Large intestine (tissue), 3 donors: ENCODE results near the gene SDK2. TPM values are rescaled to one million over a fixed set of nuclear protein-coding genes. Genes with fewer than 3 reads are reported as not detected.

Experiments used
- DNase-seq, 2 donors: peaks; one replicate each; pipeline versions ENCODE4 v3.0.0 to v3.0.0-alpha.2; 2013
- H3K27ac ChIP-seq: one replicate; pipeline ENCODE4 v1.5.1; 2013; ENCODE audit warnings: low read length
- H3K27me3 ChIP-seq: 2 replicates; pipeline ENCODE4 v1.6.1; 2013; ENCODE audit warnings: low read length; ENCODE audit not compliant: control insufficient read depth, insufficient read depth
- H3K36me3 ChIP-seq: 2 replicates; pipeline ENCODE4 v1.6.1; 2013; ENCODE audit warnings: low read length; ENCODE audit not compliant: control insufficient read depth, insufficient read depth
- H3K4me1 ChIP-seq: one replicate; pipeline ENCODE4 v1.6.1; 2013; ENCODE audit warnings: low read length; ENCODE audit not compliant: control insufficient read depth, insufficient read depth
- H3K4me3 ChIP-seq: one replicate; pipeline ENCODE4 v1.5.1; 2013; ENCODE audit warnings: low read length
- H3K9me3 ChIP-seq: one replicate; pipeline ENCODE4 v1.6.1; 2013; ENCODE audit warnings: mild to moderate bottlenecking, low read depth, low read length, moderate library complexity; ENCODE audit not compliant: control insufficient read depth
- WGBS: methylation state at CpG from one replicate; pipeline ENCODE4 v1.1.5; 2013; ENCODE audit warnings: low lambda C conversion rate; ENCODE audit not compliant: insufficient coverage; 5-methylcytosine and 5-hydroxymethylcytosine counted together
- polyA plus RNA-seq: library from polyadenylated mRNA; unstranded; fragments of 120-200 nt; gene quantifications from one replicate; pipeline ENCODE4 v1.2.1, GENCODE V29; 2013

Gene SDK2
- polyA plus RNA-seq, 1 donor = 0.94 TPM

DNA sequence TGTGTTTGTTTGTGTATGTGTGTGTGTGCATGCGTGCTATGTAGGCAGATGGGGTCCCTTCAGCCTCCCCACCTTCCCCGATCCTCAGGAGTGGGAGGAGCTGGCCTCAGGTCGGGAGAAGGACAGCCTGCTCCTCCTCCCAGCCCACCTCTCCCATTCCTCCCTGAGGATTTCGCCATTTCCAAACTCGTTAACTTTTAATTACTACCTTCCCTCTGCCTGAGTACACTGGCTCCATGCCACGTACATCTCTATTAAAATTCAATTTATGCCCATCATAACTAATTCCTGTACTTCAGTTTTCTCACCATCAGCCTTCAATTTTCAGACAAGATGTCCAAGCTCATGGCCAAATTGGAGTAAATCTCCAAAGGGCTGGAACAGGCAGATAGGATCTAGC is 148.6 kb downstream of the SDK2 start:
- Histone ChIP-seq H3K27me3 (peaks cover 17% of the 10 kb centered on the region), H3K4me3 (no peak overlapping the region), H3K36me3 (no peaks in the 10 kb centered on the region), H3K27ac (no peak overlapping the region), H3K4me1 (no peaks in the 10 kb centered on the region), H3K9me3 (no peaks in the 10 kb centered on the region)
- no peak for DNase-seq
- 60% methylated on average over 1 of the region's 6 CpGs for WGBS

DNA sequence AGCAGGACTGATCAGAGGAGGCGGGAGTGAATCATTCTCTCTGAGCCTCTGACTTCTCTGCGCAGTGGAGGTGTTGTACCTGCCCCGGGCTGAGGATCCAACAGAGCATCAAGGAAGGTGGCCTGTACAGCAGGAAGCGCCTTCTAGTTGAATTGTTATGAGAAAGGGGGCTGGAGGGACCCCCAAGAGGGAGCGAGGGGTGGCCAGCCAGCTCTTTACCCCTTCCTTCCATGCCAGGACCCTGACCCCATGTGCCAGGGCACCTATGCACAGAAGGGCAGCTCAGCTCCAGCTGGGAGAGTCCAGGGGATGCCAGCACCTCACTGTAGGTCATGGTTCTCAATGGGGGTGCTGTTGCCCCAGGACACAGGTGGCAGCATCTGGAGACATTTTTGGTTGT is 149.3 kb downstream of the SDK2 start:
- peaks cover 17% of the 10 kb centered on the region for H3K27me3 ChIP-seq
- WGBS = no CpG with 5 or more reads among the region's 5 CpGs
- no peaks in the 10 kb centered on the region for H3K36me3 ChIP-seq
- no peak for DNase-seq
- no peaks in the 10 kb centered on the region for H3K9me3 ChIP-seq
- H3K27ac ChIP-seq = no peak overlapping the region
- H3K4me3 ChIP-seq = no peak overlapping the region
- no peaks in the 10 kb centered on the region for H3K4me1 ChIP-seq

DNA sequence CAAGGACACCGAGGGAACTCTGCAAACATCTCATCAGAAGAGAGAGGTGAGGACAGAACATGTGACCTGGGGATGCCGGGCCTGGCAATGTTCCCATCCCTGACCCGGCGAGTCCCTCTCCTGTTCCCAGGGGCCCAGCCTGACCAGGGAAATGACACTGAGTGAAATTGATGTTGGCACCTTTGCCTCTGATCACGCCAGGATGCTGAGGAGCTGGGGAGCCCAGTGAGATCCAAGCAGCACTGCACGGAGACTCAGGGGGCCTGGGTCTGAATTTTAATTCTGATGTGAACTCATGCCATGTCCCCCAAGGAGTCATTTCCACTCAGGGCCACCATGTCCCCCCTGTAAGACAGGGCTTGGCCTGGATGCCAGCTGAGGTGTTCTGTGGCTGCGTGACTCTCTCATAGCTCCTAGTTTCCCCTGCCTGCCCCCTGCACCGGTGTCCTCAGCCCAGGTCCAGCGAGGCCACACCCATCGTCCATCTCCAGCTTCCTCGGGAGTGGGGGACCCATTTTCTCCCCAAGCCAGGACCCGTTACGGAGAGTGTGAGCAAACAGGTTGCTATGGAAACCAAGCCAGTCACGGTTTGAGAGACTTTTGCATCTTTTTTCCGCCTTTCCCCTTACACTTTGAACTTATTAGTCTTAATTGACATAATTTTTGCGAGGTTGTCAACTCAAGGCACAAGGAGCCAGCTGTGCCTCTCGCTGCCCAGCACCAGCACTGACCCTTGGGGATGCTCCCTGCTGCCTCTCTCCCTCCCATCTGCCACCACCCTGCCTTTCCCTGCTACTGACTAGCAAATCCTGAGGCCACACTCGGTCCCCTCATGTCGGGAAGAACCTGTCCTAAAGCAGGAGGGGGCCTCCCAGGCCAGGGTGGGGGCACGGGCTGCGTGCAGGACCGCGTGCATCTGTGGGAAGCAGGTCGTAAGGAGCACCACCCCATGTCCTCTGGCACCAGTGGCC is 150.0 kb downstream of the SDK2 start:
- no peaks in the 10 kb centered on the region for H3K4me1 ChIP-seq
- DNase-seq = no peak
- H3K4me3 ChIP-seq = no peak overlapping the region
- H3K9me3 ChIP-seq = no peaks in the 10 kb centered on the region
- H3K36me3 ChIP-seq = no peaks in the 10 kb centered on the region
- no CpG with 5 or more reads among the region's 24 CpGs for WGBS
- peaks cover 17% of the 10 kb centered on the region for H3K27me3 ChIP-seq
- H3K27ac ChIP-seq = no peak overlapping the region

- Histone ChIP-seq H3K27ac (no peak overlapping the region), H3K27me3 (peaks cover 17% of the 10 kb centered on the region), H3K36me3 (no peaks in the 10 kb centered on the region), H3K4me3 (no peak overlapping the region), H3K4me1 (no peaks in the 10 kb centered on the region), H3K9me3 (no peaks in the 10 kb centered on the region)
- DNase-seq = peak in 1 of 2 donors; percentile 16
- WGBS = no CpG with 5 or more reads among the region's 22 CpGs
Observed at GRCh38 chr17:73492821-73493814, 151.1 kb downstream of the SDK2 start.

DNA sequence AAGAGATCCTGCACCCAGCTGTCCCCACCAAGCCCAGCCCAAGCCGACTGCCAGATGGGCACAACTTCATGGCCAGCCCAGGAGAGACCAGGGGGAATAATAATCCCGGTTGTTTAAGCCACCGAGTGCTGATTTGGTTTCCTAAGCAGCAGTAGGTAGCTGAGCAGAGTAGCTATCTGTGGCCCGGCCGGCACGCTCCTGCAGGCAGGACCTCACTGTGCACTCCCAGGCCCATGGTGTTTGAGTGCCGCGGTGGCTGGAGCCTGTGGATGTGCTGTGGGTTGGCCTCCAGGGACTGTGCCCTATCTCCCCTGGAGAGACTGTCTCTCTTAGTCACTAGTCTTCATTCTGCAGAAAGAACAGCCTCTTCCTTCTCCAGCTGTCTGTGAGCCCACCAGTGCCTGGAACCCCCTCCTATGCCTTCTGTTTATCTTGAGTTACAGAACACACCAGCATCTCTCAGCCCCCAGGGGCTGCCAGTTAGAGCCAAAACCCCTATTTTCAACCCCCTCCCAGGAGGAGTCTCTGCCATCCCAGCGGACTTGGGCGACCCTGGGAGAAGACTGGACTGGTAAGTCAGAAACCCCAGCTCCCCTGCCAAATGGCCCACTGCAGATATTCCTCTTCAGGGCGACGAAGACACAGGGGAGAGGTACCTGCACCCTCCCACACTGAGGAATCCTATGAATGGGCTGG is 152.0 kb downstream of the SDK2 start:
- no peaks in the 10 kb centered on the region for H3K9me3 ChIP-seq
- no peaks in the 10 kb centered on the region for H3K36me3 ChIP-seq
- WGBS = no CpG with 5 or more reads among the region's 12 CpGs
- H3K27ac ChIP-seq = no peak overlapping the region
- no peaks in the 10 kb centered on the region for H3K4me1 ChIP-seq
- H3K27me3 ChIP-seq = peaks cover 17% of the 10 kb centered on the region
- DNase-seq = no peak
- H3K4me3 ChIP-seq = no peak overlapping the region

DNA sequence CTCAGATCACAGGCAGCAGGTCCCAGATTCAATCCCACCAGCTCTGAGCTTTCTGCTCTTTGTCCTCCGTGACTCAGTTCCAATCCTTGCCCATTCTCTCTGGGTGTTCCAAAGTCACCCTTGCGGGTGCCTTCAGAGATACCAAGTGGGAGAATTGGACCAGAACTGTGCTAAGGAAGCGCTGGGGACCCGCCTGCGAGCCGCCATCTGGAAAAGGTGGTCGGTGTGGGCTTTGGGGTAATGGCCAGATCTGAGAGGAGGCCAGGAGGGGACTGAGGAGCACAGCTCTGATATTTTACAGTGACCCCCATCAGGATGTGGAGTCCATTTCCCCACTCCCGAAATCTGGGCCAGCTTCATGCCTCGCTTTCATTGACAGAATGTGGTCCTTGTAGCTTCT is 152.6 kb downstream of the SDK2 start:
- Histone ChIP-seq H3K27me3 (peaks cover 17% of the 10 kb centered on the region), H3K4me1 (no peaks in the 10 kb centered on the region), H3K4me3 (no peak overlapping the region), H3K27ac (no peak overlapping the region), H3K36me3 (no peaks in the 10 kb centered on the region), H3K9me3 (no peaks in the 10 kb centered on the region)
- WGBS = no CpG with 5 or more reads among the region's 9 CpGs
- DNase-seq = no peak

GRCh38 chr17:73490851-73491250 is 153.4 kb downstream of the SDK2 start:
- H3K27me3 ChIP-seq = peaks cover 17% of the 10 kb centered on the region
- no peak for DNase-seq
- H3K9me3 ChIP-seq = no peaks in the 10 kb centered on the region
- H3K4me1 ChIP-seq = no peaks in the 10 kb centered on the region
- H3K27ac ChIP-seq = no peak overlapping the region
- 100% methylated on average over 1 of the region's 3 CpGs for WGBS
- H3K36me3 ChIP-seq = no peaks in the 10 kb centered on the region
- no peak overlapping the region for H3K4me3 ChIP-seq

DNA sequence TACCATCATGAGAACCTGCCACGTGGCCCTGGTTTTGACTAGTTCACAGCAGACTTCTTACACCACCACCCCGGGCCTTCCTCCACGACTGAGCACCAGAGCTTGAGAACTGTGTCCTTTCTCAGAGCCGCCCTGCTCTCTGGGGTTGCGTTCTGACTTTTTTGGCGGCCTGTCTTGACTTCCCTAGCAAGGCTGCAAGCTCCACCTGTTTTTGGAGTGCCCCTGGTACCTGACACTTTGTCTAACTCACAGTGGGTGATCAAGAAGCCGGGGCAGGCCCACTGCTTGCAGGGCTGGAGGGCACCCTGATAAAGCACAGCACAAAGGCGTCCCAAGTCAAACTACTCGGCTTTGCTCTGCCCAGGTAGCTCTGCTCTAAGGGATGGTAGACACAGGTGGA is 154.3 kb downstream of the SDK2 start:
- H3K9me3 ChIP-seq = no peaks in the 10 kb centered on the region
- H3K4me3 ChIP-seq = no peak overlapping the region
- WGBS = no CpG with 5 or more reads among the region's 9 CpGs
- H3K27me3 ChIP-seq = peaks cover 12% of the 10 kb centered on the region
- DNase-seq = no peak
- no peaks in the 10 kb centered on the region for H3K36me3 ChIP-seq
- H3K27ac ChIP-seq = no peak overlapping the region
- no peaks in the 10 kb centered on the region for H3K4me1 ChIP-seq

DNA sequence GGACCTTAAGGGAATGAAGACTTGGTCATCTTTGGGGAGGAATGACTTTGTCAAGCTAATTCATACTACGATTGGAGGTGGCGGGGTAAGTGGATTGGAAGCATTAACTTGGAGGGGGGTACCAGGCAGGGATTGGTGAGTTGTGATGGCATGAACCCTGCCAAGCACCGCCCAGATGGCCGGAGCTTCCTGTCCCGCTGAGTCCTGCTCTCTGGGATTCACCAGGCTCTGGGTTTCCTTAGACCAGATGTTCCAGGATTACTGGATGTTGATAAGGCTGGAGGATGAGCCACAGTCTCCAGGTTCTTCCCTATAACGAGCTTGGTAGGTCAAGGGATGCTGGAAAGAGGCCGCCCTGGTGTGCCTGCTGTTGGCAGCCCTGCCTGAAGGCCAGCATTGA is 154.9 kb downstream of the SDK2 start:
- H3K27ac ChIP-seq = no peak overlapping the region
- peaks cover 8% of the 10 kb centered on the region for H3K27me3 ChIP-seq
- no CpG with 5 or more reads among the region's 7 CpGs for WGBS
- no peak for DNase-seq
- no peak overlapping the region for H3K4me3 ChIP-seq
- H3K4me1 ChIP-seq = no peaks in the 10 kb centered on the region
- H3K36me3 ChIP-seq = no peaks in the 10 kb centered on the region
- H3K9me3 ChIP-seq = no peaks in the 10 kb centered on the region

DNA sequence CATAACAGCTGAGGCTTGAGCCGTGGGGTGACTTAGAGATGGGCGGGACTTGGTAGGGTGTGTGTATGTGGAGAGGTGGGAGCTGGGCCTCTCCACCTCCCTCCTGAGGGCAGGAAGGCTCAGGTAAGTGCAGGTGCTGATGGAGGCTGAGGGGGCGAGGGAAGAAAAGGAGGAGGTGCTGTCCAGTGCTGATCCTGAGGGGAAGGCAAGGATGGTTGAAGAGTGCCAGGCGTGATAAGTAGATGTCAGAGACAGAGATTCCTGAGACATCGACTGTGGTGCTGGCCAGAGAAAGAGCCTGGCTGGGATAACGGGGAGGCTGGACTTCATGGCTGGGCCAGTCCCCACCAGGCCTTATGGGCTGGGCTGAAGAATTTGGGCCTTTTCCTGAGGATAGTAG is 159.1 kb downstream of the SDK2 start:
- Histone ChIP-seq H3K27me3 (no peaks in the 10 kb centered on the region), H3K9me3 (no peaks in the 10 kb centered on the region), H3K36me3 (no peaks in the 10 kb centered on the region)

More for the DNA sequence above, 159.1 kb downstream of the SDK2 start:
- no peak for DNase-seq
- no peaks in the 10 kb centered on the region for H3K4me1 ChIP-seq
- H3K27ac ChIP-seq = no peak overlapping the region
- 100% methylated on average over 1 of the region's 6 CpGs for WGBS
- no peak overlapping the region for H3K4me3 ChIP-seq
